ENCODE data around the gene SPDYE5.

Gene SPDYE5

GRCh38 chr7:75537731-75538130 is 45.6 kb downstream of the SPDYE5 start:
- DNase-seq, result no peak

GRCh38 chr7:75546237-75547015 is 54.3 kb downstream of the SPDYE5 start:
- DNase-seq, result no peak
